Fibroblast of pulmonary artery (primary cell): ENCODE measurements around the gene ORM2.

Experiments
- DNase-seq: peaks from one replicate; pipeline ENCODE4 v3.0.0-alpha.2; 2010; ENCODE audit warnings: low read depth
- H3K4me3 ChIP-seq: replicated peaks from 2 replicates; pipeline ENCODE4 v1.5.1; 2011; ENCODE audit warnings: low read depth, mild to moderate bottlenecking, control low read depth, low read length, moderate library complexity
- TF ChIP-seq, protein P1 (sequence below): IDR thresholded peaks from 2 replicates; pipeline ENCODE4 v1.5.1; 2011; ENCODE audit warnings: mild to moderate bottlenecking, control low read depth, low read length, inconsistent platforms; ENCODE audit errors: missing control alignments

ORM2 gene

DNA sequence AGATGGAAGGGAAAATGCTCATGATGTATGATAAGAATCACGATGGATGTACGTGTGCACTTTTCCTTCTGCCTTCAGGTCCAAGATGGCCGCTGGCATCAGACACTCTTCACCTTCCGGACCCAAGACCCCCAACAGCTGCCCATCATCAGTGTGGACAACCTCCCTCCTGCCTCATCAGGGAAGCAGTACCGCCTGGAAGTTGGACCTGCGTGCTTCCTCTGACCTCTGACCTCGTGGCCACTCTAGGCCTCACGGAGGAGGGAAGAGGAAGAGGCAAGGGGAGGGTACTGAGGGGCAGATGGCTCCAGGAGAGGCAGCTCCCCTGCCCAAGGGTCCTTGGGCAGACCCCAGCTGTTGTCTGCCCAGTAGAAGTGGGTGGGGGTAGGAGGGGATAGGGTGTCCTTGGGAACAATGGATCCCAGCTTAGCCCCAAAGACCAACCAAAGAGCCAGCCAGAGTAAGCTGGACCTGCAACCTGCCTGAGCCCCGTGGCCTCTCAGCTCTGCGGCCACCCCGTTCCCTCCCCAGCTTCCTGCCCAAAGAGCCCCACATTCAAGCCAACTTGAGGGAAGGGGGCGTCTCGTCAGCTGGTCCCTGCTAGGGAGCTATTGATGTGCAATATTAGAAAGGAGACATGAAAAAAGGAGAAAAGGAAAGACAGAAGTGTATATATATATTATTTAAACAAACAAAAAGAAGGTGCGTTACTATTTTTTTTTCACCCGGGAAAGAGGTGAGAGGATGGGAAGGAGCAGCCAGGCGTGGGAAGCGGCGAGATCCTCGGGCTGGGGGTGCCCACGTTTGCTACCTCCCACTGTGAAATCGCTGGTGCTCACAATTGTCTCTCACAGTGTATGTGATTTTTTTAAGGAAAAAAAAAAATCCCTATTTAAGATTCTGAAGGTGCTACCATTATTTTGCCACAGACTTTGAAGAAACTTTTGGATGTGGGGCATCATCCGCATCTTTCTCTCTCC is 18.9 kb upstream of the ORM2 start:
- TF ChIP-seq, protein P1, sequence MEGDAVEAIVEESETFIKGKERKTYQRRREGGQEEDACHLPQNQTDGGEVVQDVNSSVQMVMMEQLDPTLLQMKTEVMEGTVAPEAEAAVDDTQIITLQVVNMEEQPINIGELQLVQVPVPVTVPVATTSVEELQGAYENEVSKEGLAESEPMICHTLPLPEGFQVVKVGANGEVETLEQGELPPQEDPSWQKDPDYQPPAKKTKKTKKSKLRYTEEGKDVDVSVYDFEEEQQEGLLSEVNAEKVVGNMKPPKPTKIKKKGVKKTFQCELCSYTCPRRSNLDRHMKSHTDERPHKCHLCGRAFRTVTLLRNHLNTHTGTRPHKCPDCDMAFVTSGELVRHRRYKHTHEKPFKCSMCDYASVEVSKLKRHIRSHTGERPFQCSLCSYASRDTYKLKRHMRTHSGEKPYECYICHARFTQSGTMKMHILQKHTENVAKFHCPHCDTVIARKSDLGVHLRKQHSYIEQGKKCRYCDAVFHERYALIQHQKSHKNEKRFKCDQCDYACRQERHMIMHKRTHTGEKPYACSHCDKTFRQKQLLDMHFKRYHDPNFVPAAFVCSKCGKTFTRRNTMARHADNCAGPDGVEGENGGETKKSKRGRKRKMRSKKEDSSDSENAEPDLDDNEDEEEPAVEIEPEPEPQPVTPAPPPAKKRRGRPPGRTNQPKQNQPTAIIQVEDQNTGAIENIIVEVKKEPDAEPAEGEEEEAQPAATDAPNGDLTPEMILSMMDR: no peak

DNA sequence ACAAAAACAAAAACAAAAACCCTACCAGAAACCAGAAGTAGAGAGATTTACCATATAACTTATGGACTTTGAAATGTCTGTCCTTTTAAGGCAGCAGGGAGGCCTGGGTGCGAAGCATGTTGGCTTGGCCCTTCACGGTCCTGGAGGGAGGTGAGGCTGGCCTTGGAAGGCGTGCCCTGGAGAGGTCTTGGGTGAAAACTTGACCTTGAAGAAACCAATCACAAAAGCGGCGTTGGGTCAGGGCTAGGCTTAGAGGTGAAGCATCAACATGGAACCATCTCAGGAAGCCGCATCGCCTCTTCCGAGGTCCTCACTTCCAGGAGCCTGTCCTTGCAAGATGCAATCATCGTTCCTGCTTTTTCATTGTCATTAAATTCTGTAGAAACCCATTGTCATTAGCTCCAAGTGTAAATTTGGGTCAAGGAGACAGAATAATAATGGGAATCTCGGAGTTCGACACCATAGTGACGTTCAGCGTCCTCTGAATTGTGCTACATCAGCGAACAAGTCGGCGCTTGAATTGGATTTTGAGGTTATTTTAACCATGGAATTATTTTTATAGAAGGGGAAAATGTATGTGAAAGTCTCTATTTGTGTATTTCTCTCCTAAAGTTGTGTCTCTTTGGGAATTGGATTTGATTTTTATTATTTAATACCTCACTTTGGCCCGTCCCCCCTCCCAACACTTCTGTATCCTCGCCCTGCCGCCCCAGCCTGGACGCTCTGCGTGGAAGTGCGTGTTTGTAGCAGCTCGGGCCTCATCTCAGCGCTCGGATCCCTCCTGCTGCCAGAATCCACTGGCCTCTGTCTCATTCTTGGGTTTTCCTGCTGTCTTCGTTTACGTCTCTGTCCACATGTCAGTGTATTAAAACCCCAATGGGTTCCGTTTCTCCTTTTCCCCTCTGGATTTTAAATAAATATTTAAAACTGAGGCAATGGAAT is 17.8 kb upstream of the ORM2 start:
- no peak for DNase-seq

More for the DNA sequence above, 18.9 kb upstream of the ORM2 start:
- DNase-seq: no peak
- H3K4me3 ChIP-seq: no peak overlapping the region

DNA sequence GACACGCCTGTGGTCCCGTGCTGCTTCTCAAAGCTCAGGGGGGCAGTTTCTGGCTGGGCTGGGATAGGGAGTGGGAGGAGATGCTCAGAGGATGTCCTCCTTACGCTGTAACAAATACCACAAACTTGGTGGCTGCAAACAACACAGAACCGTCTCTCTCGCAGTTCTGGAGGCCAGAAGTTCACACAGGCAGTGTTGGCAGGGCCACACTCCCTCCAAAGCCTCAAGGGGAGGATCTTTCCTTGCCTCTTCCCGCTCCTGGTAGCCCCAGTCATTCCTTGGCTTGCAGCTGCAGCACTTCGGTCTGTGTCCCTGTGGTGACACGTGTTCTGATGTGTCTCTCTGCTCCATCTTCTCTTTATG is 17.2 kb upstream of the ORM2 start:
- no peak for DNase-seq
- H3K4me3 ChIP-seq: no peak overlapping the region
- TF ChIP-seq, protein P1: no peak

More for the DNA sequence above, 17.8 kb upstream of the ORM2 start:
- no peak overlapping the region for H3K4me3 ChIP-seq
- TF ChIP-seq, protein P1: no peak

DNA sequence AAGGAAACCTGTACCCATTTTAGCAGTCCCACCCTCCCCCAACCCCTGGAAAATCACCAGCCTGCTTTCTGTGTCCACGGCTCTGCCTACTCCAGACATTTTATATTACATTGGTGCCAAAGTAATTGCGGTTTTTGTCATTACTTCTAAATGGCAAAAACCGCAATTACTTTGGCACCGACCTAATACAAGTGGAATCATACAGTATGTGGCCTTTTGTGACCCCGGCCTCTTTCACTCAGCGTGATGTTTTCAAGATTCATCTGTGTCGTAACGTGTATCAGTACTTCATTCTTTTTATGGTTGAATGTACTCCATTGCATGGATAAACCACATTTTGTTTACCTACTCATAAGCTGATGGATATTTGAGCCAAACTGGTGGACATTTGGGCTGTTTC is 16.5 kb upstream of the ORM2 start:
- DNase-seq: no peak
- TF ChIP-seq, protein P1: no peak

DNA sequence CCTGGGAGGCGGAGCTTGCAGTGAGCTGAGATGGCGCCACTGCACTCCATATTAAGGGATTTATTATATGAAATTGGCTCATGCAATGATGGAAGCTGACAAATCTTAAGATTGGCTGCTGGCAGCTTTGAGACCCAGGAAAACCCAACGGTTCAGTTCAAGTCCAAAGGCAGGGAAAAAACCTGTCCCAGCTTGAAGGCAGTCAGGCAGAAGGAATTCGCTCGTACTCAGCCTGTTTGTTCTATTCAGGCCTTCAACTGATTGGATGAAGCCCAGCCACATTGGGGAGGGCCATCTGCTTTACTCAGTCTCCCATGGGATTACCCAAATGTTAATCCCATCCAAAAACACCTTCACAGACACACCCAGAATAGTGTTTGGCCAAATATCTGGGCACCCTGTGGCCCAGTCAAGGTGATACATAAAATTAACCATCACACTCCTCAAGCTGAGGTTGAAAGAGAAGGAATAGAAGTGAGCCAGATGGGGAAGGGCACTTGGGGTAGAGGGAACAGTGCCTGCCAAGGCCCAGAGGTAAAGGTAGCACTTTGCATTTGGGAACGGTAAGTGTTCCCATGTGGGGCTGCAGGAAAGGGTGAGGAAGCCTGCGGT is 15.3 kb upstream of the ORM2 start:
- TF ChIP-seq, protein P1: no peak
- no peak for DNase-seq
- H3K4me3 ChIP-seq: no peak overlapping the region

More for the DNA sequence above, 16.5 kb upstream of the ORM2 start:
- H3K4me3 ChIP-seq: no peak overlapping the region

GRCh38 chr9:114314881-114315722 is 14.6 kb upstream of the ORM2 start:
- H3K4me3 ChIP-seq: no peak overlapping the region
- TF ChIP-seq, protein P1: no peak
- DNase-seq: no peak
